ENCODE measurements around the gene MCMBP. TPM values are rescaled to one million over a fixed set of nuclear protein-coding genes. Genes with fewer than 3 reads are reported as not detected.

Gene MCMBP
- total and polyA plus RNA-seq, 2 donors (not counting 3 experiments of a cell fraction or from before 2014, with no cell fraction given), result 44.8 to 62.5 TPM

GRCh38 chr10:119852277-119852676, 20.4 kb downstream of the MCMBP start:
- dilution Hi-C loops (cut with MboI; ENCODE audit: extremely low pct_ligation_motif_present, low sequenced_read_pairs), result no loop called here
- TF ChIP-seq MAX (IDR thresholded peaks at IDR 0.05; ENCODE audit: insufficient read depth, insufficient read length), result no peak
- no peak overlapping the region for H3K27ac ChIP-seq (ENCODE audit: insufficient read depth, low read depth, low read length)
- H3K4me1 ChIP-seq (ENCODE audit: control insufficient read depth, extremely low read depth, insufficient read depth, low read length), result no peaks in the 10 kb centered on the region
- intact Hi-C loops (cut with micrococcal nuclease), result no loop called here
- H2AFZ ChIP-seq (ENCODE audit: low read depth, low read length), result no peak overlapping the region
- no peaks in the 10 kb centered on the region for H3K27me3 ChIP-seq (ENCODE audit: control insufficient read depth in 2 of 2, insufficient read depth in 2 of 2, low read length in 2 of 2)
- H3K9me3 ChIP-seq (replicated peaks; ENCODE audit: control insufficient read depth, insufficient read depth, low read length), result no peaks in the 10 kb centered on the region
- H3K9me1 ChIP-seq (replicated peaks; ENCODE audit: control insufficient read depth, extremely low read depth, insufficient read depth, low read length), result no peaks in the 10 kb centered on the region
- H3K4me3 ChIP-seq (replicated peaks in 1 of 3; ENCODE audit: insufficient read depth in 1 of 3, low read depth in 1 of 3, low read length in 3 of 3), result no peak overlapping the region
- no peak overlapping the region for H3K9ac ChIP-seq (replicated peaks; ENCODE audit: extremely low read depth, insufficient read depth, low read length)
- H3K79me2 ChIP-seq (ENCODE audit: control insufficient read depth, insufficient read depth, low read length), result peaks cover 8% of the 10 kb centered on the region
- no TSS peak for BruUV-seq (replicated peaks)
- ChIA-PET POLR2A (no interaction called here), CTCF (interaction anchor here (1.9 to 5.0 kb wide), 2 partner anchors 101 to 165 kb away, joined by 5 to 33 read pairs; no protein-coding TSS in a partner anchor)
- no peak overlapping the region for H3K4me2 ChIP-seq (ENCODE audit: insufficient read depth, low read length)
- FAIRE-seq (no peak), DNase-seq (ENCODE audit: low read depth, low spot score) (no peak)
- peaks cover 12 to 13% of the 10 kb centered on the region in 2 experiments for H3K36me3 ChIP-seq (ENCODE audit: control insufficient read depth in 2 of 2, extremely low read depth in 1 of 2, insufficient read depth in 2 of 2, low read length in 2 of 2)
- no peaks in the 10 kb centered on the region for H4K20me1 ChIP-seq (replicated peaks; ENCODE audit: control insufficient read depth, extremely low read depth, insufficient read depth, low read length)

- CTCF ChIA-PET, result interaction anchor here (1.2 to 1.9 kb wide), 2 partner anchors 10 to 99 kb away, joined by 5 to 22 read pairs; no protein-coding TSS in a partner anchor
- POLR2A ChIA-PET, result no interaction called here
- H3K9me3 ChIP-seq (replicated peaks; ENCODE audit: control insufficient read depth, insufficient read depth, low read length), result no peaks in the 10 kb centered on the region
- no peak overlapping the region for H3K4me2 ChIP-seq (ENCODE audit: insufficient read depth, low read length)
- no peaks in the 10 kb centered on the region for H4K20me1 ChIP-seq (replicated peaks; ENCODE audit: control insufficient read depth, extremely low read depth, insufficient read depth, low read length)
- H3K9ac ChIP-seq (replicated peaks; ENCODE audit: extremely low read depth, insufficient read depth, low read length), result no peak overlapping the region
- dilution Hi-C loops (cut with MboI; ENCODE audit: extremely low pct_ligation_motif_present, low sequenced_read_pairs) (no loop called here), intact Hi-C loops (cut with micrococcal nuclease) (no loop called here)
- FAIRE-seq (no peak), DNase-seq (ENCODE audit: low read depth, low spot score) (no peak)
- H3K36me3 ChIP-seq (ENCODE audit: control insufficient read depth in 2 of 2, extremely low read depth in 1 of 2, insufficient read depth in 2 of 2, low read length in 2 of 2), result peaks cover 17 to 23% of the 10 kb centered on the region in 2 experiments
- H3K9me1 ChIP-seq (replicated peaks; ENCODE audit: control insufficient read depth, extremely low read depth, insufficient read depth, low read length), result no peaks in the 10 kb centered on the region
- no peaks in the 10 kb centered on the region for H3K4me1 ChIP-seq (ENCODE audit: control insufficient read depth, extremely low read depth, insufficient read depth, low read length)
- BruUV-seq (replicated peaks), result no TSS peak
- H3K4me3 ChIP-seq (replicated peaks in 1 of 3; ENCODE audit: insufficient read depth in 1 of 3, low read depth in 1 of 3, low read length in 3 of 3), result no peak overlapping the region
- no peak overlapping the region for H2AFZ ChIP-seq (ENCODE audit: low read depth, low read length)
- no peaks in the 10 kb centered on the region for H3K27me3 ChIP-seq (ENCODE audit: control insufficient read depth in 2 of 2, insufficient read depth in 2 of 2, low read length in 2 of 2)
- H3K27ac ChIP-seq (ENCODE audit: insufficient read depth, low read depth, low read length), result no peak overlapping the region
- H3K79me2 ChIP-seq (ENCODE audit: control insufficient read depth, insufficient read depth, low read length), result peaks cover 5% of the 10 kb centered on the region
- TF ChIP-seq CTCF (IDR thresholded peaks at IDR 0.05; ENCODE audit: extremely low read depth in 1 of 2, insufficient read depth in 1 of 2, low read depth in 1 of 2, low read length in 2 of 2) (no peak), FOS (IDR thresholded peaks at IDR 0.05; ENCODE audit: borderline replicate concordance, insufficient read depth, low read length) (no peak), POLR2AphosphoS5 (IDR thresholded peaks at IDR 0.05; ENCODE audit: insufficient read depth, low read depth, low read length) (no peak), EZH2 (IDR thresholded peaks at IDR 0.05; ENCODE audit: borderline replicate concordance, low read depth, low read length, severe bottlenecking) (no peak), MYC (IDR thresholded peaks at IDR 0.05; ENCODE audit: low read depth, low read length) (no peak), JUN (IDR thresholded peaks at IDR 0.05; ENCODE audit: borderline replicate concordance, insufficient read depth, insufficient read length, low read depth) (no peak), POLR2A (IDR thresholded peaks at IDR 0.05; ENCODE audit: low read depth, low read length) (no peak), GATA2 (IDR thresholded peaks at IDR 0.05; ENCODE audit: insufficient read depth, insufficient read length, low read depth, low read length) (no peak), MAX (IDR thresholded peaks at IDR 0.05; ENCODE audit: insufficient read depth, insufficient read length) (no peak)
Measured at GRCh38 chr10:119849944-119850343, 22.7 kb downstream of the MCMBP start.

All from endothelial cell of umbilical vein (primary cell).